HUES48 (cell line): ENCODE measurements around the gene ZBTB20.

Experiments used
- H3K27ac ChIP-seq: one replicate; pipeline ENCODE4 v1.7.0; 2013; ENCODE audit warnings: low read depth, low read length, inconsistent platforms
- H3K27me3 ChIP-seq: 2 replicates; pipeline ENCODE4 v1.6.1; 2013; ENCODE audit warnings: mild to moderate bottlenecking, low read length; ENCODE audit not compliant: control insufficient read depth, insufficient read depth
- H3K36me3 ChIP-seq: 2 replicates; pipeline ENCODE4 v1.6.1; 2013; ENCODE audit warnings: low read length; ENCODE audit not compliant: control insufficient read depth, insufficient read depth
- H3K4me1 ChIP-seq: 2 replicates; pipeline ENCODE4 v1.6.1; 2013; ENCODE audit warnings: mild to moderate bottlenecking, low read length; ENCODE audit not compliant: control insufficient read depth, insufficient read depth
- H3K4me3 ChIP-seq: 2 replicates; pipeline ENCODE4 v1.5.1; 2013; ENCODE audit warnings: mild to moderate bottlenecking, low read depth, low read length
- H3K9ac ChIP-seq: 2 replicates; pipeline ENCODE4 v1.6.1; 2013; ENCODE audit warnings: mild to moderate bottlenecking, low read depth, low read length, moderate library complexity
- H3K9me3 ChIP-seq: 2 replicates; pipeline ENCODE4 v1.6.1; 2013; ENCODE audit warnings: low read length; ENCODE audit not compliant: control insufficient read depth, insufficient read depth

ZBTB20 gene

GRCh38 chr3:114623420-114624046 is 523.6 kb downstream of the ZBTB20 start:
- no peak overlapping the region for H3K27ac ChIP-seq
- no peaks in the 10 kb centered on the region for H3K27me3 ChIP-seq
- H3K9ac ChIP-seq = no peak overlapping the region

DNA sequence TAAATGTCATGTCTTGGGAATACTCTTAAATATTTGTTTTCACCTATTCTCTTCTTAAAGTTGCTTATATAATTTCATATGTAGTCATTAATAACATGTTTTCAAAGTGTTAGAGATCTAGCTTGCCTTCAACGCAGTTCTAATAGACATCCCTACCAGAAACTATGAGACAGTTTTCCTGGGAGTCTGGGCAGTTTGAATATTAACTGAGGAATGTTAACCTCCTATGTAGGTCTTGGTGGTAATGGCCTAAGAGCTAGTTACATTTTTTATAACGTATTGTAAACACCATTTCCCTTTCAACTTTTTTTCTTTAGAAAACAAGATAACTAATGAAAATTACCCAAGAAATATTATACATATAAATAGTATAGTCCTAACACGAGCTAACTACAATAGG is 525.1 kb downstream of the ZBTB20 start:
- H3K4me3 ChIP-seq = no peak overlapping the region
- H3K27ac ChIP-seq = no peak overlapping the region
- no peaks in the 10 kb centered on the region for H3K27me3 ChIP-seq
- H3K9ac ChIP-seq = no peak overlapping the region
- H3K4me1 ChIP-seq = no peaks in the 10 kb centered on the region
- no peaks in the 10 kb centered on the region for H3K9me3 ChIP-seq
- H3K36me3 ChIP-seq = no peaks in the 10 kb centered on the region

More at GRCh38 chr3:114623420-114624046, 523.6 kb downstream of the ZBTB20 start:
- Histone ChIP-seq H3K9me3 (no peaks in the 10 kb centered on the region), H3K4me1 (peaks cover 5% of the 10 kb centered on the region; the same call in 1 of the 2 replicates), H3K4me3 (no peak overlapping the region), H3K36me3 (no peaks in the 10 kb centered on the region)

GRCh38 chr3:114619771-114620170 is 527.3 kb downstream of the ZBTB20 start:
- Histone ChIP-seq H3K4me3 (no peak overlapping the region), H3K27me3 (no peaks in the 10 kb centered on the region), H3K36me3 (no peaks in the 10 kb centered on the region), H3K27ac (no peak overlapping the region), H3K4me1 (no peaks in the 10 kb centered on the region), H3K9me3 (no peaks in the 10 kb centered on the region), H3K9ac (no peak overlapping the region)

DNA sequence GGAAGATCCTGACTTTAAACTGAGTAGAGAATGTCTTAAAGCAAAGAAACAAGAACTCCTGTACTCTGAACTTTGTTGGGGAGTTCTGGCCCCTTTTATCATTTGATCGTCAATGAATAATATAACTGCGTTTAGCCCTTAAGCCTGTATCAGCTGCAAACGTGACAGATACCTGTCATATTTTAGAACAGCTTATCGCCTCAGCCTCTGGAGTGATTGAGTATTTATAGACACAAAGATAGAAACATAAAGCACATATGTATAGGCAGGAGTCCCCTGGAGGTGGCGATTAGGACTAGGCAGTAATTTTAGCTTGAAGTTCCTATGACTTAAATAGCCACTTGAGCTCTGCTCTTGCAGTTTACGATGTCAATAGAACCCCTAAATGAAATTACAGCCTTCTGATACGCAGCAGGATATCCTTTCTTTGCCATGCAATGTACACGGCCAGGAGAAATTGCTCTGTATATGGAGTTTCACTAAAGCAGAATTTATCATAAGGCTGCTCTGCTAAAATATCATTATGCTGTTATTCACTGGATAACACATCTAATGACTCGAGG is 531.5 kb downstream of the ZBTB20 start:
- no peak overlapping the region for H3K27ac ChIP-seq
- no peaks in the 10 kb centered on the region for H3K4me1 ChIP-seq
- H3K9ac ChIP-seq = no peak overlapping the region
- H3K27me3 ChIP-seq = no peaks in the 10 kb centered on the region
- H3K36me3 ChIP-seq = no peaks in the 10 kb centered on the region
- no peak overlapping the region for H3K4me3 ChIP-seq
- no peaks in the 10 kb centered on the region for H3K9me3 ChIP-seq

- Histone ChIP-seq H3K9me3 (no peaks in the 10 kb centered on the region), H3K36me3 (no peaks in the 10 kb centered on the region), H3K27ac (no peak overlapping the region), H3K27me3 (no peaks in the 10 kb centered on the region), H3K4me3 (no peak overlapping the region), H3K4me1 (no peaks in the 10 kb centered on the region), H3K9ac (no peak overlapping the region)
Measured at GRCh38 chr3:114609973-114610630, 537.0 kb downstream of the ZBTB20 start.

GRCh38 chr3:114608293-114608692 is 538.8 kb downstream of the ZBTB20 start:
- Histone ChIP-seq H3K4me3 (no peak overlapping the region), H3K4me1 (no peaks in the 10 kb centered on the region), H3K27ac (no peak overlapping the region), H3K27me3 (no peaks in the 10 kb centered on the region), H3K9me3 (no peaks in the 10 kb centered on the region), H3K36me3 (no peaks in the 10 kb centered on the region), H3K9ac (no peak overlapping the region)

DNA sequence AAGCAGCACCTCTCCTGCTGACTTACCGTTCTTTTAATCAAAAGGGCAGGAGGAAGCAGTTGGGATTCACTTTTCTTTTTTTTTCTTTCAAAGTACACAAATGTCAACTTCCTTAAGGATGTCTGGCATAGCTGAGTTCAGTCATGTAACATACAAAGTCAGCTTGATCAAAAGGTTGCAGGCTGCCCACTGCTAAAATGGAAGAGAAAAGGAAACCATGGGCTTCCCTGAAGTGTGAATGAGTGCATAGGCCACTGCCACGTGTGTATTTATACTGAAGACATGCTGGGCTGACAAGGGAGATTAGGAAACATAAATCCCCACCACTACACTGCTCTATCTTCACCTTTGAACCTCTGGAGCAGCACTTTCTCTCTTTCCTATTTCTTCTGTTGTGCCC is 540.8 kb downstream of the ZBTB20 start:
- Histone ChIP-seq H3K27me3 (no peaks in the 10 kb centered on the region), H3K4me3 (no peak overlapping the region), H3K9ac (no peak overlapping the region), H3K9me3 (no peaks in the 10 kb centered on the region), H3K36me3 (no peaks in the 10 kb centered on the region), H3K4me1 (no peaks in the 10 kb centered on the region), H3K27ac (no peak overlapping the region)

DNA sequence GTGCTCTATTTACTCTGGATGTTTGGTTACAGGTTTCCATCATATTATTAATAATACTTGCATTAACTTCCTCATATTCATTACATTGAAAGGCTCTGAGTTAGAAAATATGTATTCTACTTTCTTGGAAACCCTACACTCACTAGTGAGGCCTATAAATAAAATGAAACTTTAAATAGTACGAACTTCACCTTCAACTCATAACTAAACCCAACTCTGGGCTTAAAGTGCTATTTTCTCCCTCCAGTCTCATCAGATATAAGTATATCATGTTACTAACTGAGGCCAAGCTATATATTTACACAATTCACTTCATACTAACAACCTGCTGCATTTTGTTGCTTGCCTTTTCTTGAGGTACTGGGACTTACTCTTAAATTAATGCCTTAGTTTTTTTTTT is 546.5 kb downstream of the ZBTB20 start:
- H3K27me3 ChIP-seq = no peaks in the 10 kb centered on the region
- H3K27ac ChIP-seq = no peak overlapping the region
- H3K36me3 ChIP-seq = no peaks in the 10 kb centered on the region
- no peak overlapping the region for H3K9ac ChIP-seq
- no peaks in the 10 kb centered on the region for H3K9me3 ChIP-seq
- no peaks in the 10 kb centered on the region for H3K4me1 ChIP-seq
- no peak overlapping the region for H3K4me3 ChIP-seq

- Histone ChIP-seq H3K9me3 (no peaks in the 10 kb centered on the region), H3K4me3 (no peak overlapping the region), H3K27ac (no peak overlapping the region), H3K36me3 (no peaks in the 10 kb centered on the region), H3K4me1 (no peaks in the 10 kb centered on the region), H3K27me3 (no peaks in the 10 kb centered on the region), H3K9ac (no peak overlapping the region)
Measured at GRCh38 chr3:114597871-114598270, 549.2 kb downstream of the ZBTB20 start.

DNA sequence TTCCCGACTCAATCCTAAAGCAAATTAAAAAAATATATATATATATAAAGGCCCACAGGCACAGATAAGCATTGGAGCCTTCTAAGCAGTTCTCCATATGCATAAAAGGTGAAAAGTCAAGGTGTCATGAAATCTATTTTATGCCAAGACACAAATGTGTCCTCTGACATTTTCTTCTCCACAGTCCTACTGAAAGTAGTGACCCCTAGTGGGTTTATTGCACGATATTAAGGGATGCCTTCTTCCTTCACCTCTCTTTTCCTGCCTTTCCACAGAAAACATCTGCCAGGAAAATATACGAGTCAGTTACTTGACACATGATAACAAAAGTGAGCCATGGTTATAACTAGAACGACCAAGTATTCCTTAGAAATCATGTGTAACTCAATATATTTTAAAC is 550.1 kb downstream of the ZBTB20 start:
- Histone ChIP-seq H3K9ac (no peak overlapping the region), H3K4me1 (no peaks in the 10 kb centered on the region), H3K27ac (no peak overlapping the region), H3K9me3 (no peaks in the 10 kb centered on the region), H3K36me3 (no peaks in the 10 kb centered on the region), H3K27me3 (no peaks in the 10 kb centered on the region), H3K4me3 (no peak overlapping the region)

DNA sequence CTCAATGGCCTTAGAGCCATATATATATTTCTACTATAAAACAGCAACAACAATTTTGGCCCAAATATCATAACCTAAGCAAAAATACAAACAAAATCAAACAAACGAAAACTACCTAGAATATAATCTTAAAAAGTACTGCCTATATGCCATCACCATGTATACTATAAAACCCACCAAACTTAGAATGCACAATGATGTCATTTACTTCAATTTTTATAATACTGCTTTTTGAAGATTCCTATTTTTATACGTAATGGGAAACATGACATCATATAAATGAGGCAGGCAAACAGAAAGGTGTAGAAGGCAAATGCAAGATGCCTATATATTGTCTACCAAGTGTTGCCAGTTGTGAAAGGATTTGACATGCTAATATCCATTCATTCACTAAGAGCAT is 550.9 kb downstream of the ZBTB20 start:
- no peak overlapping the region for H3K4me3 ChIP-seq
- no peaks in the 10 kb centered on the region for H3K9me3 ChIP-seq
- H3K27ac ChIP-seq = no peak overlapping the region
- H3K9ac ChIP-seq = no peak overlapping the region
- no peaks in the 10 kb centered on the region for H3K36me3 ChIP-seq
- H3K4me1 ChIP-seq = no peaks in the 10 kb centered on the region
- no peaks in the 10 kb centered on the region for H3K27me3 ChIP-seq
